GM21717 (cell line): Measurements from ENCODE around the gene NXNL1.

Experiments used
- ATAC-seq: cut with Tn5 transposase; IDR thresholded peaks from one replicate; pipeline ENCODE4 v1.9.1; 2021; ENCODE audit warnings: mild to moderate bottlenecking, moderate library complexity; ENCODE audit not compliant: unreplicated experiment

The NXNL1 gene

GRCh38 chr19:17458970-17459369, 1.8 kb downstream of the NXNL1 start:
- ATAC-seq = no peak

- no peak for ATAC-seq
Measured at GRCh38 chr19:17457616-17458015, 3.1 kb downstream of the NXNL1 start.

GRCh38 chr19:17456127-17456526, 4.6 kb downstream of the NXNL1 start:
- no peak for ATAC-seq

GRCh38 chr19:17455308-17456123, 5.2 kb downstream of the NXNL1 start:
- ATAC-seq = no peak

GRCh38 chr19:17454576-17455071, 6.1 kb downstream of the NXNL1 start:
- ATAC-seq = no peak

GRCh38 chr19:17451820-17452219, 8.9 kb downstream of the NXNL1 start:
- no peak for ATAC-seq

GRCh38 chr19:17450264-17451075, 10.3 kb downstream of the NXNL1 start:
- no peak for ATAC-seq

- ATAC-seq = no peak
Measured at GRCh38 chr19:17448131-17448967, 12.4 kb downstream of the NXNL1 start, which contains the start of gene TMEM221. TSS of gene TMEM221 (minus strand) at chr19:17448668. CDS start at chr19:17448462, 206 bp downstream.

- no peak for ATAC-seq
Measured at GRCh38 chr19:17447704-17448130, 13.0 kb downstream of the NXNL1 start.

GRCh38 chr19:17445526-17446165, 15.1 kb downstream of the NXNL1 start:
- ATAC-seq = no peak

- no peak for ATAC-seq
Measured at GRCh38 chr19:17441241-17442021, 19.3 kb downstream of the NXNL1 start.

- no peak for ATAC-seq
Measured at GRCh38 chr19:17436874-17437267, 23.9 kb downstream of the NXNL1 start.

- no peak for ATAC-seq
Measured at GRCh38 chr19:17436094-17436873, 24.4 kb downstream of the NXNL1 start.

- ATAC-seq = no peak
Measured at GRCh38 chr19:17435218-17435617, 25.5 kb downstream of the NXNL1 start.

GRCh38 chr19:17431417-17431816, 29.3 kb downstream of the NXNL1 start:
- no peak for ATAC-seq

- ATAC-seq = no peak
Measured at GRCh38 chr19:17429641-17430113, 31.0 kb downstream of the NXNL1 start.

- ATAC-seq = no peak
Measured at GRCh38 chr19:17424743-17425365, 35.9 kb downstream of the NXNL1 start.
